SK-N-SH (cell line): ENCODE results near the gene KRT13. TPM values are rescaled to one million over a fixed set of nuclear protein-coding genes. Genes with fewer than 3 reads are reported as not detected.

ENCODE experiments used
- CTCF ChIA-PET: fragments of 300-600, 350-600 bp; formaldehyde crosslinking; extraction: SDS; loops from one replicate; lab custom pipeline; 2021; lab: Yijun Ruan, JAX
- POLR2A ChIA-PET: fragments of 350-600 bp; sonication (Branson Sonifier 250); formaldehyde crosslinking; extraction: SDS; loops from one replicate; lab custom pipeline; 2020; ENCODE audit warnings: antibody characterized with exemption, inconsistent platforms; lab: Yijun Ruan, JAX
- DNase-seq: peaks from one replicate; pipeline ENCODE4 v3.0.0; 2012
- H2AFZ ChIP-seq: fragments of 200-600 bp; sonication (generic); 2 replicates; pipeline ENCODE4 v1.8.1; 2016; ENCODE audit warnings: antibody characterized with exemption, mild to moderate bottlenecking, low read depth
- H3F3A ChIP-seq: fragments of 200-600 bp; sonication (generic); replicated peaks from 2 replicates; pipeline ENCODE3; 2016; ENCODE audit warnings: antibody characterized with exemption, mild to moderate bottlenecking; ENCODE audit not compliant: insufficient read depth
- H3K27ac ChIP-seq, 2 experiments: fragments of 200-500 bp in 1 of 2; fragments of 200-600 bp in 1 of 2; sonication (Bioruptor generic) in 1 of 2; sonication (generic), shearing (Covaris generic) in 1 of 2; 2 replicates each; pipeline versions ENCODE4 v1.5.1 to v1.6.1; 2014 to 2016; ENCODE audit warnings: low read depth in 2 of 2, inconsistent platforms in 1 of 2, low read length in 1 of 2, mild to moderate bottlenecking in 1 of 2, mixed read lengths in 1 of 2
- H3K27me3 ChIP-seq: fragments of 200-600 bp; sonication (generic), shearing (Covaris generic); 2 replicates; pipeline ENCODE4 v1.6.1; 2016; ENCODE audit warnings: mixed run types; ENCODE audit not compliant: insufficient read depth
- H3K36me3 ChIP-seq, 2 experiments: fragments of 200-500 bp in 1 of 2; fragments of 200-600 bp in 1 of 2; sonication (Bioruptor generic) in 1 of 2; sonication (generic) in 1 of 2; replicated peaks in 1 of 2; 2 replicates each; pipeline versions ENCODE3 to v1.5.1; 2014 to 2016; ENCODE audit warnings: low read length in 1 of 2, mild to moderate bottlenecking in 1 of 2; ENCODE audit not compliant: insufficient read depth in 2 of 2, control insufficient read depth in 1 of 2
- H3K4me1 ChIP-seq, 2 experiments: fragments of 200-500 bp in 1 of 2; fragments of 200-600 bp in 1 of 2; sonication (Bioruptor generic) in 1 of 2; sonication (generic), shearing (Covaris generic) in 1 of 2; 2 replicates each; pipeline versions ENCODE4 v1.5.1 to v1.6.1; 2014 to 2016; ENCODE audit warnings: low read depth in 1 of 2, low read length in 1 of 2, mixed run types in 1 of 2; ENCODE audit not compliant: insufficient read depth in 2 of 2, control insufficient read depth in 1 of 2
- H3K4me2 ChIP-seq: fragments of 200-600 bp; sonication (generic), shearing (Covaris generic); 2 replicates; pipeline ENCODE4 v1.6.1; 2017; ENCODE audit warnings: mixed run types
- H3K4me3 ChIP-seq, 2 experiments: fragments of 200-500 bp in 1 of 2; fragments of 200-600 bp in 1 of 2; sonication (Bioruptor generic) in 1 of 2; sonication (generic), shearing (Covaris generic) in 1 of 2; 2 replicates each; pipeline versions ENCODE4 v1.5.1 to v1.8.1; 2014 to 2016; ENCODE audit warnings: low read depth in 2 of 2, inconsistent platforms in 1 of 2, low read length in 1 of 2, mild to moderate bottlenecking in 1 of 2, mixed read lengths in 1 of 2, moderate library complexity in 1 of 2
- H3K79me2 ChIP-seq: fragments of 200-600 bp; sonication (generic); 2 replicates; pipeline ENCODE4 v1.8.1; 2017; ENCODE audit warnings: mild to moderate bottlenecking; ENCODE audit not compliant: insufficient read depth
- H3K9ac ChIP-seq: fragments of 200-600 bp; sonication (generic); 2 replicates; pipeline ENCODE4 v1.6.1; 2017; ENCODE audit warnings: mixed run types
- H3K9me2 ChIP-seq: fragments of 200-600 bp; sonication (generic); 2 replicates; pipeline ENCODE4 v1.6.1; 2017; ENCODE audit warnings: mixed run types
- H3K9me3 ChIP-seq: fragments of 200-600 bp; sonication (generic); 2 replicates; pipeline ENCODE4 v1.6.1; 2017; ENCODE audit warnings: mixed run types, mild to moderate bottlenecking, moderate library complexity
- H4K20me1 ChIP-seq: fragments of 200-600 bp; sonication (generic); 2 replicates; pipeline ENCODE4 v1.6.1; 2017; ENCODE audit warnings: mild to moderate bottlenecking, mixed run types; ENCODE audit not compliant: insufficient read depth
- CHD2 ChIP-seq: fragments of 150-350 bp; IDR thresholded peaks from 2 replicates; pipeline ENCODE4 v1.6.1; 2018; ENCODE audit warnings: low read length; ENCODE audit not compliant: partially characterized antibody
- EP300 ChIP-seq, 2 experiments: IDR thresholded peaks; 2 replicates each; pipeline versions ENCODE4 v1.4.0 to v1.6.1; 2012; ENCODE audit warnings: borderline replicate concordance in 1 of 2, low read depth in 1 of 2, low read length in 1 of 2
- EZH2phosphoT487 ChIP-seq: fragments of 200-600 bp; sonication (generic); IDR thresholded peaks from 2 replicates; pipeline ENCODE4 v1.6.1; 2017; ENCODE audit warnings: low read depth, mixed run types, mild to moderate bottlenecking, antibody characterized with exemption, moderate library complexity, borderline replicate concordance
- FOSL2 ChIP-seq: IDR thresholded peaks from 2 replicates; pipeline ENCODE4 v1.4.0; 2012; ENCODE audit warnings: low read depth, mild to moderate bottlenecking, moderate library complexity, borderline replicate concordance
- FOXM1 ChIP-seq: IDR thresholded peaks from 2 replicates; pipeline ENCODE4 v1.4.0; 2012; ENCODE audit warnings: low read depth, mild to moderate bottlenecking
- JUND ChIP-seq: IDR thresholded peaks from 2 replicates; pipeline ENCODE4 v1.4.0; 2012
- NFIC ChIP-seq: IDR thresholded peaks from 2 replicates; pipeline ENCODE4 v1.4.0; 2012; ENCODE audit warnings: borderline replicate concordance
- NRF1 ChIP-seq: IDR thresholded peaks from 2 replicates; pipeline ENCODE4 v1.6.1; 2012; ENCODE audit warnings: low read depth, mild to moderate bottlenecking, low read length
- POLR2AphosphoS5 ChIP-seq: IDR thresholded peaks from 2 replicates; pipeline ENCODE4 v1.6.1; 2012; ENCODE audit warnings: low read depth, low read length
- RXRA ChIP-seq: IDR thresholded peaks from 2 replicates; pipeline ENCODE4 v1.4.0; 2012; ENCODE audit warnings: low read depth, mild to moderate bottlenecking, borderline replicate concordance
- SIN3A ChIP-seq: IDR thresholded peaks from 2 replicates; pipeline ENCODE4 v1.6.1; 2012; ENCODE audit warnings: low read depth, mild to moderate bottlenecking, low read length, moderate library complexity, borderline replicate concordance
- SMC3 ChIP-seq: IDR thresholded peaks from 2 replicates; pipeline ENCODE4 v1.6.1; 2012; ENCODE audit warnings: low read depth, low read length, improper control_type of control experiment
- TAF1 ChIP-seq: IDR thresholded peaks from 2 replicates; pipeline ENCODE4 v1.6.1; 2012; ENCODE audit warnings: low read depth, mild to moderate bottlenecking, low read length, moderate library complexity, borderline replicate concordance
- TCF12 ChIP-seq: IDR thresholded peaks from 2 replicates; pipeline ENCODE4 v1.4.0; 2012
- WGBS: methylation state at CpG from one replicate; pipeline ENCODE4 v1.1.6; 2017; ENCODE audit warnings: low lambda C conversion rate; 5-methylcytosine and 5-hydroxymethylcytosine counted together
- polyA plus RNA-seq, 3 experiments: library from polyadenylated mRNA; depleted of rRNA; stranded (reverse); fragments of >200 nt; gene quantifications; 2 replicates each; pipeline ENCODE4 v1.2.3, GENCODE V29; 2012
- TF ChIP-seq, protein P1 (sequence below): fragments of 150-350 bp; IDR thresholded peaks from 2 replicates; pipeline ENCODE4 v1.6.1; 2016; ENCODE audit warnings: mild to moderate bottlenecking, low read depth, low read length
- TF ChIP-seq, protein P2 (sequence below): IDR thresholded peaks from 2 replicates; pipeline ENCODE4 v1.4.0; 2012; ENCODE audit warnings: low read depth, borderline replicate concordance
- TF ChIP-seq, protein P3 (sequence below): fragments of 200-600 bp; sonication (generic); IDR thresholded peaks from 2 replicates; pipeline ENCODE4 v1.6.1; 2017; ENCODE audit warnings: antibody characterized with exemption, mild to moderate bottlenecking, moderate library complexity

KRT13 gene
- polyA plus RNA-seq, 1 of the 3 experiments (the other 2 are of a cell fraction) = 0.39 TPM

DNA sequence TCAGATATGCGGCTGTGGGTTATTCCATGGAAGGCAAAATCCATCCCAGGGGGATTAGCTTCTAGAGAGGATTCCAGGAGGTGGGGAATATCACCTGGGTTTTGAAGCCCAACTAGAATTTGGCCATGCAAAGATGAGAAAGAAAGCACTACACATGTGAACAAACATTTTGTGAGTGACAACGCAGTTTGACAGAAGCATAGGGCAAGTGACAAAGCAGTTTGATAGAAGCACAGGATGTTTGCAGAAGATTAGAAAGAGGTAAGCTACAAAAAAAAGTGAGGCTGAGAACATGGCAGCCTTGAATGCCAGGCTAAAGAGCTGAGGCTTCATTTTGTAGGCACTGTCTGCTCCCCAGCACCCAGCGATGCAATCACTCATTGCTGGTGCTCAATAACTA, 52.3 kb downstream of the KRT13 start:
- no peak for DNase-seq
- Histone ChIP-seq H3K79me2 (no peaks in the 10 kb centered on the region), H3K4me1 (no peaks in the 10 kb centered on the region), H3K27ac (no peak overlapping the region), H3K36me3 (no peaks in the 10 kb centered on the region), H3K9ac (no peak overlapping the region), H2AFZ (no peak overlapping the region), H3K4me3 (no peak overlapping the region), H3K27me3 (no peaks in the 10 kb centered on the region), H3F3A (no peaks in the 10 kb centered on the region), H4K20me1 (no peaks in the 10 kb centered on the region), H3K9me2 (no peaks in the 10 kb centered on the region), H3K4me2 (no peak overlapping the region), H3K9me3 (no peaks in the 10 kb centered on the region; the same call in 1 of the 2 replicates)
- TF ChIP-seq TAF1 (no peak), SIN3A (no peak)
- WGBS = 45% methylated on average over 3 of the region's 3 CpGs
- CTCF ChIA-PET = interaction anchor here (1.6 kb wide), 1 partner anchor 96 kb away, joined by 6 read pairs; no protein-coding TSS in a partner anchor
- POLR2A ChIA-PET = no interaction called here

DNA sequence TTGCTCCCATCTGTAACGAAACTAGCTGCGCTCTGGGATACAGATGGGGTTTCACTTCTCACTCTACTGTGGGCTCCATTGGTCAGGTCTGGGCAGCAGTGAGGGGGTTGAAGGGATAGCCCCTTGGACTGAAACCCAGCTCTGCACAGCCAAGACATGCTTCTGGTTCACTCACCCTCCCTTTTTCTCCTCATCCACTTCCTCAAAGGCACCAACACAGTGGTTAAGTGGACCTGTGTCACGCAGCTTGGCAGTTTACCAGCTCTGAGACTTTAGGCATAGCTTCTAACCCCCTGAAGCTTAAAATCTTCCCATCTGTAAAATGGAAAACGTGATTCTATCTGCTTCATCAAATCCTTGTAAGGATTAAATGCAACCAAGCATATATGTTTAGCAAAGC, 53.1 kb downstream of the KRT13 start:
- no peaks in the 10 kb centered on the region for H3K79me2 ChIP-seq
- H3K27ac ChIP-seq = no peak overlapping the region
- H3K4me2 ChIP-seq = no peak overlapping the region
- H3K4me3 ChIP-seq = no peak overlapping the region
- WGBS = 31% methylated on average over 4 of the region's 4 CpGs
- no peaks in the 10 kb centered on the region for H3K27me3 ChIP-seq
- H3K9ac ChIP-seq = no peak overlapping the region
- no peaks in the 10 kb centered on the region for H3K9me2 ChIP-seq
- no peaks in the 10 kb centered on the region for H3K4me1 ChIP-seq
- H3K9me3 ChIP-seq = no peaks in the 10 kb centered on the region; the same call in 1 of the 2 replicates
- peaks cover 1% of the 10 kb centered on the region for H3F3A ChIP-seq
- H2AFZ ChIP-seq = no peak overlapping the region
- TF ChIP-seq SIN3A (no peak), NFIC (no peak), FOXM1 (no peak), FOSL2 (no peak), EZH2phosphoT487 (no peak), POLR2AphosphoS5 (no peak), TCF12 (no peak), EP300 (IDR thresholded peaks at IDR 0.05; ENCODE audit: borderline replicate concordance in 1 of 2, low read depth in 1 of 2, low read length in 1 of 2) (no peak), SMC3 (no peak), RXRA (no peak), NRF1 (no peak), CHD2 (no peak), JUND (no peak)
- TF ChIP-seq, protein P1, sequence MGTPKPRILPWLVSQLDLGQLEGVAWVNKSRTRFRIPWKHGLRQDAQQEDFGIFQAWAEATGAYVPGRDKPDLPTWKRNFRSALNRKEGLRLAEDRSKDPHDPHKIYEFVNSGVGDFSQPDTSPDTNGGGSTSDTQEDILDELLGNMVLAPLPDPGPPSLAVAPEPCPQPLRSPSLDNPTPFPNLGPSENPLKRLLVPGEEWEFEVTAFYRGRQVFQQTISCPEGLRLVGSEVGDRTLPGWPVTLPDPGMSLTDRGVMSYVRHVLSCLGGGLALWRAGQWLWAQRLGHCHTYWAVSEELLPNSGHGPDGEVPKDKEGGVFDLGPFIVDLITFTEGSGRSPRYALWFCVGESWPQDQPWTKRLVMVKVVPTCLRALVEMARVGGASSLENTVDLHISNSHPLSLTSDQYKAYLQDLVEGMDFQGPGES = no peak
- TF ChIP-seq, protein P2, sequence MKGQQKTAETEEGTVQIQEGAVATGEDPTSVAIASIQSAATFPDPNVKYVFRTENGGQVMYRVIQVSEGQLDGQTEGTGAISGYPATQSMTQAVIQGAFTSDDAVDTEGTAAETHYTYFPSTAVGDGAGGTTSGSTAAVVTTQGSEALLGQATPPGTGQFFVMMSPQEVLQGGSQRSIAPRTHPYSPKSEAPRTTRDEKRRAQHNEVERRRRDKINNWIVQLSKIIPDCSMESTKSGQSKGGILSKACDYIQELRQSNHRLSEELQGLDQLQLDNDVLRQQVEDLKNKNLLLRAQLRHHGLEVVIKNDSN = no peak
- TF ChIP-seq, protein P3, sequence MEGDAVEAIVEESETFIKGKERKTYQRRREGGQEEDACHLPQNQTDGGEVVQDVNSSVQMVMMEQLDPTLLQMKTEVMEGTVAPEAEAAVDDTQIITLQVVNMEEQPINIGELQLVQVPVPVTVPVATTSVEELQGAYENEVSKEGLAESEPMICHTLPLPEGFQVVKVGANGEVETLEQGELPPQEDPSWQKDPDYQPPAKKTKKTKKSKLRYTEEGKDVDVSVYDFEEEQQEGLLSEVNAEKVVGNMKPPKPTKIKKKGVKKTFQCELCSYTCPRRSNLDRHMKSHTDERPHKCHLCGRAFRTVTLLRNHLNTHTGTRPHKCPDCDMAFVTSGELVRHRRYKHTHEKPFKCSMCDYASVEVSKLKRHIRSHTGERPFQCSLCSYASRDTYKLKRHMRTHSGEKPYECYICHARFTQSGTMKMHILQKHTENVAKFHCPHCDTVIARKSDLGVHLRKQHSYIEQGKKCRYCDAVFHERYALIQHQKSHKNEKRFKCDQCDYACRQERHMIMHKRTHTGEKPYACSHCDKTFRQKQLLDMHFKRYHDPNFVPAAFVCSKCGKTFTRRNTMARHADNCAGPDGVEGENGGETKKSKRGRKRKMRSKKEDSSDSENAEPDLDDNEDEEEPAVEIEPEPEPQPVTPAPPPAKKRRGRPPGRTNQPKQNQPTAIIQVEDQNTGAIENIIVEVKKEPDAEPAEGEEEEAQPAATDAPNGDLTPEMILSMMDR = no peak
- DNase-seq = no peak
- H4K20me1 ChIP-seq = no peaks in the 10 kb centered on the region
- CTCF ChIA-PET = interaction anchor here (1.2 to 1.6 kb wide), 2 partner anchors 8 to 96 kb away, joined by 3 to 6 read pairs; no protein-coding TSS in a partner anchor
- POLR2A ChIA-PET = no interaction called here
- H3K36me3 ChIP-seq = no peaks in the 10 kb centered on the region
